SK-N-SH (cell line): ENCODE results near the gene SUN2. TPM values are rescaled to one million over a fixed set of nuclear protein-coding genes. Genes with fewer than 3 reads are reported as not detected.

Source experiments
- CTCF ChIA-PET: fragments of 300-600, 350-600 bp; formaldehyde crosslinking; extraction: SDS; loops from one replicate; lab custom pipeline; 2021; lab: Yijun Ruan, JAX
- POLR2A ChIA-PET: fragments of 350-600 bp; sonication (Branson Sonifier 250); formaldehyde crosslinking; extraction: SDS; loops from one replicate; lab custom pipeline; 2020; ENCODE audit warnings: antibody characterized with exemption, inconsistent platforms; lab: Yijun Ruan, JAX
- DNase-seq: peaks from one replicate; pipeline ENCODE4 v3.0.0; 2012
- H2AFZ ChIP-seq: fragments of 200-600 bp; sonication (generic); 2 replicates; pipeline ENCODE4 v1.8.1; 2016; ENCODE audit warnings: antibody characterized with exemption, mild to moderate bottlenecking, low read depth
- H3F3A ChIP-seq: fragments of 200-600 bp; sonication (generic); replicated peaks from 2 replicates; pipeline ENCODE3; 2016; ENCODE audit warnings: antibody characterized with exemption, mild to moderate bottlenecking; ENCODE audit not compliant: insufficient read depth
- H3K27ac ChIP-seq, 2 experiments: fragments of 200-500 bp in 1 of 2; fragments of 200-600 bp in 1 of 2; sonication (Bioruptor generic) in 1 of 2; sonication (generic), shearing (Covaris generic) in 1 of 2; 2 replicates each; pipeline versions ENCODE4 v1.5.1 to v1.6.1; 2014 to 2016; ENCODE audit warnings: low read depth in 2 of 2, inconsistent platforms in 1 of 2, low read length in 1 of 2, mild to moderate bottlenecking in 1 of 2, mixed read lengths in 1 of 2
- H3K27me3 ChIP-seq: fragments of 200-600 bp; sonication (generic), shearing (Covaris generic); 2 replicates; pipeline ENCODE4 v1.6.1; 2016; ENCODE audit warnings: mixed run types; ENCODE audit not compliant: insufficient read depth
- H3K36me3 ChIP-seq, 2 experiments: fragments of 200-500 bp in 1 of 2; fragments of 200-600 bp in 1 of 2; sonication (Bioruptor generic) in 1 of 2; sonication (generic) in 1 of 2; replicated peaks in 1 of 2; 2 replicates each; pipeline versions ENCODE3 to v1.5.1; 2014 to 2016; ENCODE audit warnings: low read length in 1 of 2, mild to moderate bottlenecking in 1 of 2; ENCODE audit not compliant: insufficient read depth in 2 of 2, control insufficient read depth in 1 of 2
- H3K4me1 ChIP-seq, 2 experiments: fragments of 200-500 bp in 1 of 2; fragments of 200-600 bp in 1 of 2; sonication (Bioruptor generic) in 1 of 2; sonication (generic), shearing (Covaris generic) in 1 of 2; 2 replicates each; pipeline versions ENCODE4 v1.5.1 to v1.6.1; 2014 to 2016; ENCODE audit warnings: low read depth in 1 of 2, low read length in 1 of 2, mixed run types in 1 of 2; ENCODE audit not compliant: insufficient read depth in 2 of 2, control insufficient read depth in 1 of 2
- H3K4me2 ChIP-seq: fragments of 200-600 bp; sonication (generic), shearing (Covaris generic); 2 replicates; pipeline ENCODE4 v1.6.1; 2017; ENCODE audit warnings: mixed run types
- H3K4me3 ChIP-seq, 2 experiments: fragments of 200-500 bp in 1 of 2; fragments of 200-600 bp in 1 of 2; sonication (Bioruptor generic) in 1 of 2; sonication (generic), shearing (Covaris generic) in 1 of 2; 2 replicates each; pipeline versions ENCODE4 v1.5.1 to v1.8.1; 2014 to 2016; ENCODE audit warnings: low read depth in 2 of 2, inconsistent platforms in 1 of 2, low read length in 1 of 2, mild to moderate bottlenecking in 1 of 2, mixed read lengths in 1 of 2, moderate library complexity in 1 of 2
- H3K79me2 ChIP-seq: fragments of 200-600 bp; sonication (generic); 2 replicates; pipeline ENCODE4 v1.8.1; 2017; ENCODE audit warnings: mild to moderate bottlenecking; ENCODE audit not compliant: insufficient read depth
- H3K9ac ChIP-seq: fragments of 200-600 bp; sonication (generic); 2 replicates; pipeline ENCODE4 v1.6.1; 2017; ENCODE audit warnings: mixed run types
- H3K9me2 ChIP-seq: fragments of 200-600 bp; sonication (generic); 2 replicates; pipeline ENCODE4 v1.6.1; 2017; ENCODE audit warnings: mixed run types
- H3K9me3 ChIP-seq: fragments of 200-600 bp; sonication (generic); 2 replicates; pipeline ENCODE4 v1.6.1; 2017; ENCODE audit warnings: mixed run types, mild to moderate bottlenecking, moderate library complexity
- H4K20me1 ChIP-seq: fragments of 200-600 bp; sonication (generic); 2 replicates; pipeline ENCODE4 v1.6.1; 2017; ENCODE audit warnings: mild to moderate bottlenecking, mixed run types; ENCODE audit not compliant: insufficient read depth
- CHD2 ChIP-seq: fragments of 150-350 bp; IDR thresholded peaks from 2 replicates; pipeline ENCODE4 v1.6.1; 2018; ENCODE audit warnings: low read length; ENCODE audit not compliant: partially characterized antibody
- FOSL2 ChIP-seq: IDR thresholded peaks from 2 replicates; pipeline ENCODE4 v1.4.0; 2012; ENCODE audit warnings: low read depth, mild to moderate bottlenecking, moderate library complexity, borderline replicate concordance
- FOXJ3 ChIP-seq: sonication (generic); formaldehyde crosslinking; IDR thresholded peaks from 2 replicates; pipeline ENCODE4 v1.5.1; 2020; ENCODE audit warnings: mild to moderate bottlenecking, missing genetic modification reagents
- FOXM1 ChIP-seq: IDR thresholded peaks from 2 replicates; pipeline ENCODE4 v1.4.0; 2012; ENCODE audit warnings: low read depth, mild to moderate bottlenecking
- GATA2 ChIP-seq: sonication (generic); formaldehyde crosslinking; IDR thresholded peaks from 2 replicates; pipeline ENCODE4 v1.5.0; 2020; ENCODE audit warnings: mild to moderate bottlenecking, missing genetic modification reagents
- JUND ChIP-seq: IDR thresholded peaks from 2 replicates; pipeline ENCODE4 v1.4.0; 2012
- MEF2A ChIP-seq: IDR thresholded peaks from 2 replicates; pipeline ENCODE4 v1.4.0; 2012; ENCODE audit warnings: low read depth, borderline replicate concordance
- RAD21 ChIP-seq: IDR thresholded peaks from 2 replicates; pipeline ENCODE4 v1.6.1; 2012; ENCODE audit warnings: mild to moderate bottlenecking, low read length
- RCOR1 ChIP-seq: fragments of 150-350 bp; IDR thresholded peaks from 2 replicates; pipeline ENCODE4 v1.6.1; 2017; ENCODE audit warnings: antibody characterized with exemption, low read length
- RFX5 ChIP-seq: IDR thresholded peaks from 2 replicates; pipeline ENCODE4 v1.6.1; 2012; ENCODE audit warnings: mild to moderate bottlenecking, improper control_type of control experiment, low read length
- RXRA ChIP-seq: IDR thresholded peaks from 2 replicates; pipeline ENCODE4 v1.4.0; 2012; ENCODE audit warnings: low read depth, mild to moderate bottlenecking, borderline replicate concordance
- TAF1 ChIP-seq: IDR thresholded peaks from 2 replicates; pipeline ENCODE4 v1.6.1; 2012; ENCODE audit warnings: low read depth, mild to moderate bottlenecking, low read length, moderate library complexity, borderline replicate concordance
- TCF12 ChIP-seq: IDR thresholded peaks from 2 replicates; pipeline ENCODE4 v1.4.0; 2012
- YY1 ChIP-seq: IDR thresholded peaks from 2 replicates; pipeline ENCODE4 v1.4.0; 2012; ENCODE audit warnings: low read depth, mild to moderate bottlenecking
- WGBS: methylation state at CpG from one replicate; pipeline ENCODE4 v1.1.6; 2017; ENCODE audit warnings: low lambda C conversion rate; 5-methylcytosine and 5-hydroxymethylcytosine counted together
- polyA plus RNA-seq, 3 experiments: library from polyadenylated mRNA; depleted of rRNA; stranded (reverse); fragments of >200 nt; gene quantifications; 2 replicates each; pipeline ENCODE4 v1.2.3, GENCODE V29; 2012
- TF ChIP-seq, protein P1 (sequence below): fragments of 150-350 bp; IDR thresholded peaks from 2 replicates; pipeline ENCODE4 v1.6.1; 2017; ENCODE audit warnings: antibody characterized with exemption, low read length, low read depth, borderline replicate concordance
- TF ChIP-seq, protein P2 (sequence below): IDR thresholded peaks from 2 replicates; pipeline ENCODE4; 2012
- TF ChIP-seq, protein P3 (sequence below): IDR thresholded peaks from 2 replicates; pipeline ENCODE4 v1.4.0; 2012; ENCODE audit warnings: low read depth, borderline replicate concordance

Gene SUN2
- polyA plus RNA-seq, 1 of the 3 experiments (the other 2 are of a cell fraction): 10.2 TPM

DNA sequence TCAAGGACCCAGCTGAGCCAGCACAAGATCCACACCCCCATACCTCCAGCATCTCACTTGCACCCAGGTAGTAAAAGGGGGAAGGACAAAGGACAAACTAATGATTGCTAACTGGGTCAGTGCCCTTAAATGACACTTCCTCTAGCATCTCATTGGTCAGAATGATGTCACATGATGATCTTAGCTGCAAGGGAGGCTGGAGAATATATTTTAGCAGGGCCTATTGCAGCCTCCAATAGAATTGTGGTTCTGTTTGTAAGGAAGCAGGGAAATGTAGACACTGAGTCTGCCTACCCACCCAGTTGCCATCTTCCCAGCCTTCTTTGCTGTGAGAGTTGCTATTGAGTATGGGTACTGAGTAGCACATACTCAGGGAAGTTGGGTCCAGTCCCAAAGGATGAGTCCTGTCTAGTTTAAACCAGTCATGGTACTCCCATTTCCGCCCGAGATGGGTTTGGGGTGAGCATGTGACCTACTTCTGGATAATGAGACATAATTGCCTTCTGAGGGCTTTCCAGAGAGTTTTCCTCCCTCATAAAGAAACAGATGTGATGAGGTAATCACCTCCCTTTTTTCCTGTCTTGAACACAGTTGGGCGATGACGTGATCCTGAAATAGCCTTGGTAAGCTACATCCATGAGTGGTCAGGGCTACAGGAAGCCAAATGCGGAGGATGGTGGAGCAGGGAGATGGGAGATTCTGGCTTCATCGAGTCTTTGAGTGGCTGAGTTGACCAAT lies 43.6 kb upstream of the SUN2 start:
- TF ChIP-seq YY1: no peak
- Histone ChIP-seq H3K4me1 (no peaks in the 10 kb centered on the region; a peak in 2 of 4 replicates), H3K36me3 (no peaks in the 10 kb centered on the region), H3K4me3 (no peak overlapping the region), H4K20me1 (no peaks in the 10 kb centered on the region), H3K27me3 (no peaks in the 10 kb centered on the region), H3K9me2 (no peaks in the 10 kb centered on the region), H3K27ac (no peak overlapping the region), H3K79me2 (no peaks in the 10 kb centered on the region), H3K9ac (no peak overlapping the region), H3K4me2 (no peak overlapping the region), H2AFZ (no peak overlapping the region), H3K9me3 (no peaks in the 10 kb centered on the region), H3F3A (no peaks in the 10 kb centered on the region)
- ChIA-PET POLR2A (no interaction called here), CTCF (no interaction called here)
- DNase-seq: no peak
- WGBS: 32% methylated on average over 6 of the region's 6 CpGs

DNA sequence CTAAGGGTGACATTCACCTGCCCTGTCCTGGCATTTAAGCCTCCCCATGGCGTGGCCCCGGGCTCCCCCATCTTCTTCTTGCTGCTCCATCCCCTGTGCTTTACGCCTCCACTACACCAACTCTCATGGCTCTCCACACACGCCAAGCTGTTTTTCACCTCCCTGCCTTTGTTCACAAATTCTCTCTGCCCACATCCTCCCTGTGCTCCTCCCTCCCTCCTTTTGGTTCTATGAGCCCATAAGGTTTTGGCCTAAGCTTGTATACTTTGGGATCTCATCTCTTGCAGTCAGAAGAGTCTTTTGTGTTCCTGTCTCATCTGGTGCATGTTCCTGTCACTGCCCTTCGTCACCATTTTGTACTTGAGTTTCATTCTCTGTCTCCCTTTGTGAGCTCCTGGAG lies 42.7 kb upstream of the SUN2 start:
- Histone ChIP-seq H4K20me1 (no peaks in the 10 kb centered on the region), H3K27ac (no peak overlapping the region), H3K36me3 (no peaks in the 10 kb centered on the region), H3K9ac (no peak overlapping the region), H3K27me3 (no peaks in the 10 kb centered on the region), H3K9me3 (no peaks in the 10 kb centered on the region), H3F3A (no peaks in the 10 kb centered on the region), H3K4me2 (no peak overlapping the region), H3K9me2 (no peaks in the 10 kb centered on the region), H2AFZ (no peak overlapping the region), H3K4me3 (no peak overlapping the region), H3K4me1 (no peaks in the 10 kb centered on the region; a peak in 2 of 4 replicates), H3K79me2 (no peaks in the 10 kb centered on the region)
- WGBS: 26% methylated on average over 5 of the region's 5 CpGs
- DNase-seq: no peak
- TF ChIP-seq CHD2 (no peak), FOSL2 (no peak), FOXM1 (no peak), RFX5 (no peak)
- TF ChIP-seq, protein P1, sequence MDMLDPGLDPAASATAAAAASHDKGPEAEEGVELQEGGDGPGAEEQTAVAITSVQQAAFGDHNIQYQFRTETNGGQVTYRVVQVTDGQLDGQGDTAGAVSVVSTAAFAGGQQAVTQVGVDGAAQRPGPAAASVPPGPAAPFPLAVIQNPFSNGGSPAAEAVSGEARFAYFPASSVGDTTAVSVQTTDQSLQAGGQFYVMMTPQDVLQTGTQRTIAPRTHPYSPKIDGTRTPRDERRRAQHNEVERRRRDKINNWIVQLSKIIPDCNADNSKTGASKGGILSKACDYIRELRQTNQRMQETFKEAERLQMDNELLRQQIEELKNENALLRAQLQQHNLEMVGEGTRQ: no peak
- TF ChIP-seq, protein P2, sequence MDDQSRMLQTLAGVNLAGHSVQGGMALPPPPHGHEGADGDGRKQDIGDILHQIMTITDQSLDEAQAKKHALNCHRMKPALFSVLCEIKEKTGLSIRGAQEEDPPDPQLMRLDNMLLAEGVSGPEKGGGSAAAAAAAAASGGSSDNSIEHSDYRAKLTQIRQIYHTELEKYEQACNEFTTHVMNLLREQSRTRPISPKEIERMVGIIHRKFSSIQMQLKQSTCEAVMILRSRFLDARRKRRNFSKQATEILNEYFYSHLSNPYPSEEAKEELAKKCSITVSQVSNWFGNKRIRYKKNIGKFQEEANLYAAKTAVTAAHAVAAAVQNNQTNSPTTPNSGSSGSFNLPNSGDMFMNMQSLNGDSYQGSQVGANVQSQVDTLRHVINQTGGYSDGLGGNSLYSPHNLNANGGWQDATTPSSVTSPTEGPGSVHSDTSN: no peak
- ChIA-PET POLR2A (no interaction called here), CTCF (no interaction called here)

DNA sequence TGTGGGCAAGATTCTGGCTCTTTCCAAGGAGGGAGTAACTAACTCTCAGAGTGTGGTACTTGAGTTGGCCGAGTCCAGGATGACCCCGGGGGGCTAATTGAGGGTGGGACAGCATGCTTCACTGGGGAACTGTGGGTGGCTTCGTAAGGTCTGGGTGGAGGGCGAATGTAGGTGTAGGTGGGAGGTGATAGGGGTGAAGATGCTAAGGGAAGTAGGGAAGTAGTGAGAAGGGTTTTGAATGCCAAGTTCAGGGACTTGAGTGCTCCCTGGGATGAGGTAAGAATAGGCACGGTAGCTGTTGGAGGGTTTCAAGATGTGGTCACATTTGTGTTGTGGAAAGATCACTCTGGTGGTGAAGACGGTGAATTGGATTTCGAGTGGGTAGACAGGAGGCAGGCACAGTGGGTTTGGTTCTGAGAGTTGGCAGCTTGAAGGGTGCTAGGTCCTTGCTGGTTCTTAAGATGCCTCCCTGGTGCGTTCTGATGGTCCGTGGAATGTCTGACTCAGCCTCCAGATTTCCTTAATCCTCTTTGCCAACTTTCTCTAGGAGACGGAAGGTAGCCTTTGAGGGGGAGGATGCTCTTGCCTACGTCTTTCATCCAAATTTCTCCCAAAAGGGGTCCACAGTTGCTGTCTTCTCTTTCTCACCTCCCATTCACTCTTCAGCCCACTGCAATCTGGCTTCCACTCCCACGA lies 40.6 kb upstream of the SUN2 start:
- WGBS: 29% methylated on average over 8 of the region's 12 CpGs
- Histone ChIP-seq H3K4me1 (peaks cover 0 to 2% of the 10 kb centered on the region in 2 experiments; a peak in 3 of 4 replicates), H3K9ac (no peak overlapping the region), H3F3A (no peaks in the 10 kb centered on the region), H3K36me3 (no peaks in the 10 kb centered on the region), H3K9me3 (no peaks in the 10 kb centered on the region), H3K4me2 (no peak overlapping the region), H3K4me3 (no peak overlapping the region), H2AFZ (no peak overlapping the region), H3K27me3 (no peaks in the 10 kb centered on the region), H3K9me2 (no peaks in the 10 kb centered on the region), H3K79me2 (peaks cover 5% of the 10 kb centered on the region; the same call in 1 of the 2 replicates), H4K20me1 (no peaks in the 10 kb centered on the region), H3K27ac (no peak overlapping the region)
- no peak for DNase-seq
- ChIA-PET POLR2A (no interaction called here), CTCF (no interaction called here)
- TF ChIP-seq JUND (no peak), TAF1 (no peak), FOXJ3 (CRISPR knock-in tag) (no peak), GATA2 (CRISPR knock-in tag) (no peak), FOXM1 (no peak), RCOR1 (no peak), RXRA (no peak), CHD2 (no peak), MEF2A (no peak), TCF12 (no peak), RAD21 (no peak)
- TF ChIP-seq, protein P2: no peak
- TF ChIP-seq, protein P3, sequence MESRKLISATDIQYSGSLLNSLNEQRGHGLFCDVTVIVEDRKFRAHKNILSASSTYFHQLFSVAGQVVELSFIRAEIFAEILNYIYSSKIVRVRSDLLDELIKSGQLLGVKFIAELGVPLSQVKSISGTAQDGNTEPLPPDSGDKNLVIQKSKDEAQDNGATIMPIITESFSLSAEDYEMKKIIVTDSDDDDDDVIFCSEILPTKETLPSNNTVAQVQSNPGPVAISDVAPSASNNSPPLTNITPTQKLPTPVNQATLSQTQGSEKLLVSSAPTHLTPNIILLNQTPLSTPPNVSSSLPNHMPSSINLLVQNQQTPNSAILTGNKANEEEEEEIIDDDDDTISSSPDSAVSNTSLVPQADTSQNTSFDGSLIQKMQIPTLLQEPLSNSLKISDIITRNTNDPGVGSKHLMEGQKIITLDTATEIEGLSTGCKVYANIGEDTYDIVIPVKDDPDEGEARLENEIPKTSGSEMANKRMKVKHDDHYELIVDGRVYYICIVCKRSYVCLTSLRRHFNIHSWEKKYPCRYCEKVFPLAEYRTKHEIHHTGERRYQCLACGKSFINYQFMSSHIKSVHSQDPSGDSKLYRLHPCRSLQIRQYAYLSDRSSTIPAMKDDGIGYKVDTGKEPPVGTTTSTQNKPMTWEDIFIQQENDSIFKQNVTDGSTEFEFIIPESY: no peak
